ENCODE measurements around the gene SLC2A9. TPM values are rescaled to one million over a fixed set of nuclear protein-coding genes. Genes with fewer than 3 reads are reported as not detected.

SLC2A9 gene
- total and polyA plus RNA-seq, 2 of the 13 experiments (the other 11 are each of a cell fraction or from before 2014, with no cell fraction given): 36.2 to 42.3 TPM

DNA sequence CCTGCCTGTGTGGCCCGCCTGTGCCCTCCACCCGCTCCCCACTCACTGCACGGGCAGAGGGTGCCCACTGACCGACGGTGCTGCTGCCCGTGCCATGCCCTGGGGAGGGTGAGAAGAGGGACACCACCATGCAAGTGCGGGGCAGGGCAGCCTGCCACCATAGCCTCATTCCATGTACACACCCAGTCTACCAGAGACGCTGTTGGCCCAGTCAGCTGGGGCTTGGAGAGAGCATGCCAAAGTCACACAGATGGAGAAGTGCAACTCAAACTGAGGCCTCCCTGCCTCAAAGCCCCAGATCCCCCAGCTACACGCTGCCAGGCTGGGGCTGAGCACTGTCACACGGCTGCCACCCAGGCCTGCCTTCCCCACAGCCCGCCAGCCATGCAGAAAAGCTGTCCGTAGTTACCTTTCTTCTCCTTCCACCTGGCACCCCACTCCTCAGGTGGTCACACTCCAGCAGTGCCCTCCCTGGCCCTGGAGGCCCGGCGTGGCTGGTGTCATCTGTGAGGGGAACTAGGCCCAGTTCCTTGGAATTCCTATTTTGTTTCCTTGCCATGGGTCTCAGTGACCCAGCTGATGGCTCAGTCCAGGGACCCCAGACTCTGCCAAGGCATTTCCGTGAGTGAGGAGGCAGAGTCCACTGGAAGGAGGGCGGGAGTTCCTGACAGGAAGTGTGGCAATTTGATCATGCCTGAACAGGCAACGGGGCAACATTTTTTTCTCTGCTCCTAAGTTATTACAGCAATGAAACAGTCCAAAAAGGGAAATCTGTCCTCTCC, at the start of gene SLC2A9 (continued):
- TF ChIP-seq, protein P1, sequence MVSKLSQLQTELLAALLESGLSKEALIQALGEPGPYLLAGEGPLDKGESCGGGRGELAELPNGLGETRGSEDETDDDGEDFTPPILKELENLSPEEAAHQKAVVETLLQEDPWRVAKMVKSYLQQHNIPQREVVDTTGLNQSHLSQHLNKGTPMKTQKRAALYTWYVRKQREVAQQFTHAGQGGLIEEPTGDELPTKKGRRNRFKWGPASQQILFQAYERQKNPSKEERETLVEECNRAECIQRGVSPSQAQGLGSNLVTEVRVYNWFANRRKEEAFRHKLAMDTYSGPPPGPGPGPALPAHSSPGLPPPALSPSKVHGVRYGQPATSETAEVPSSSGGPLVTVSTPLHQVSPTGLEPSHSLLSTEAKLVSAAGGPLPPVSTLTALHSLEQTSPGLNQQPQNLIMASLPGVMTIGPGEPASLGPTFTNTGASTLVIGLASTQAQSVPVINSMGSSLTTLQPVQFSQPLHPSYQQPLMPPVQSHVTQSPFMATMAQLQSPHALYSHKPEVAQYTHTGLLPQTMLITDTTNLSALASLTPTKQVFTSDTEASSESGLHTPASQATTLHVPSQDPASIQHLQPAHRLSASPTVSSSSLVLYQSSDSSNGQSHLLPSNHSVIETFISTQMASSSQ (IDR thresholded peaks at IDR 0.05; ENCODE audit: low read depth): 0 out of 2 replicates have a peak, but pooled peaks have one; percentile 37
- TF ChIP-seq, protein P1 (CRISPR knock-in tag; IDR thresholded peaks at IDR 0.05; ENCODE audit: borderline replicate concordance): no peak
- TF ChIP-seq HDAC1 (CRISPR knock-in tag; IDR thresholded peaks at IDR 0.05): peak; percentile 83
- no peak for TF ChIP-seq ZBTB42 (CRISPR knock-in tag; IDR thresholded peaks at IDR 0.05)
- peak; percentile 73 for TF ChIP-seq ZFY (CRISPR knock-in tag; IDR thresholded peaks at IDR 0.05)
- TF ChIP-seq ZNF768 (CRISPR knock-in tag; IDR thresholded peaks at IDR 0.05): 0 out of 2 replicates have a peak, but pooled peaks have one; percentile 40
- 0 out of 2 replicates have a peak, but pooled peaks have one; percentile 59 for TF ChIP-seq ZNF737 (CRISPR knock-in tag; IDR thresholded peaks at IDR 0.05; ENCODE audit: borderline replicate concordance)
- TF ChIP-seq HNRNPLL (IDR thresholded peaks at IDR 0.05; ENCODE audit: low read depth, low read length, poor library complexity, severe bottlenecking): no peak
- TF ChIP-seq, protein P2, sequence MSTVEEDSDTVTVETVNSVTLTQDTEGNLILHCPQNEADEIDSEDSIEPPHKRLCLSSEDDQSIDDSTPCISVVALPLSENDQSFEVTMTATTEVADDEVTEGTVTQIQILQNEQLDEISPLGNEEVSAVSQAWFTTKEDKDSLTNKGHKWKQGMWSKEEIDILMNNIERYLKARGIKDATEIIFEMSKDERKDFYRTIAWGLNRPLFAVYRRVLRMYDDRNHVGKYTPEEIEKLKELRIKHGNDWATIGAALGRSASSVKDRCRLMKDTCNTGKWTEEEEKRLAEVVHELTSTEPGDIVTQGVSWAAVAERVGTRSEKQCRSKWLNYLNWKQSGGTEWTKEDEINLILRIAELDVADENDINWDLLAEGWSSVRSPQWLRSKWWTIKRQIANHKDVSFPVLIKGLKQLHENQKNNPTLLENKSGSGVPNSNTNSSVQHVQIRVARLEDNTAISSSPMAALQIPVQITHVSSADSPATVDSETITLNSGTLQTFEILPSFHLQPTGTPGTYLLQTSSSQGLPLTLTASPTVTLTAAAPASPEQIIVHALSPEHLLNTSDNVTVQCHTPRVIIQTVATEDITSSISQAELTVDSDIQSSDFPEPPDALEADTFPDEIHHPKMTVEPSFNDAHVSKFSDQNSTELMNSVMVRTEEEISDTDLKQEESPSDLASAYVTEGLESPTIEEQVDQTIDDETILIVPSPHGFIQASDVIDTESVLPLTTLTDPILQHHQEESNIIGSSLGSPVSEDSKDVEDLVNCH (CRISPR knock-in tag; IDR thresholded peaks at IDR 0.05): 0 out of 2 replicates have a peak, but pooled peaks have one; percentile 41
- no peak for TF ChIP-seq CBX5 (CRISPR knock-in tag; IDR thresholded peaks at IDR 0.05; ENCODE audit: borderline replicate concordance)
- TF ChIP-seq TCF7L2 (IDR thresholded peaks at IDR 0.05; ENCODE audit: low read depth, low read length): no peak
- peak; percentile 52; the same call in 1 of the 2 replicates for TF ChIP-seq SIX1 (CRISPR knock-in tag; IDR thresholded peaks at IDR 0.05; ENCODE audit: borderline replicate concordance)
- TF ChIP-seq EP300 (IDR thresholded peaks at IDR 0.05; ENCODE audit: low read depth in 2 of 2, low read length in 2 of 2): peak in 1 of 2 experiments; percentile 72; a peak in 2 of 4 replicates
- TF ChIP-seq EP300 (CRISPR knock-in tag; IDR thresholded peaks at IDR 0.05; ENCODE audit: borderline replicate concordance): 0 out of 2 replicates have a peak, but pooled peaks have one; percentile 27
- 0 out of 2 replicates have a peak, but pooled peaks have one; percentile 34 for TF ChIP-seq ZNF234 (CRISPR knock-in tag; conservative IDR thresholded peaks at IDR 0.05)
- TF ChIP-seq, protein P3, sequence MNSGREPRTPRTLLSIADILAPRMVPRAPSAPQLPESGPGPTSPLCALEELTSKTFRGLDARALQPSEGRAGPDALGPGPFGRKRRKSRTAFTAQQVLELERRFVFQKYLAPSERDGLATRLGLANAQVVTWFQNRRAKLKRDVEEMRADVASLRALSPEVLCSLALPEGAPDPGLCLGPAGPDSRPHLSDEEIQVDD (CRISPR knock-in tag; IDR thresholded peaks at IDR 0.05; ENCODE audit: borderline replicate concordance): peak; percentile 51; the same call in 1 of the 2 replicates
- no peak; the same call in 1 of the 2 replicates for TF ChIP-seq YEATS4 (CRISPR knock-in tag; IDR thresholded peaks at IDR 0.05; ENCODE audit: borderline replicate concordance)
- no peak for TF ChIP-seq SMC3 (IDR thresholded peaks at IDR 0.05; ENCODE audit: low read length)
- peak; percentile 66 for TF ChIP-seq TAF1 (CRISPR knock-in tag; IDR thresholded peaks at IDR 0.05)
- no peak for TF ChIP-seq CENPT (CRISPR knock-in tag; IDR thresholded peaks at IDR 0.05; ENCODE audit: low read depth)

All from HepG2 (cell line).